K562 (cell line): ENCODE measurements around the gene ALDH1A3. TPM values are rescaled to one million over a fixed set of nuclear protein-coding genes. Genes with fewer than 3 reads are reported as not detected.

Source experiments
- CCNT2 ChIP-seq: IDR thresholded peaks from 2 replicates; pipeline ENCODE4 v1.6.1; 2011; ENCODE audit warnings: borderline replicate concordance, low read depth, mild to moderate bottlenecking, moderate library complexity, mixed read lengths, low read length; ENCODE audit not compliant: insufficient read length; ENCODE audit errors: extremely low read depth
- EGR1 ChIP-seq: fragments of 450-650 bp; conservative IDR thresholded peaks from 2 replicates; pipeline ENCODE4 v1.6.1; 2017; ENCODE audit warnings: mild to moderate bottlenecking
- GTF2E2 ChIP-seq: fragments of 200-800 bp; sonication (Bioruptor generic); IDR thresholded peaks from 2 replicates; pipeline ENCODE4 v1.6.1; 2016; ENCODE audit warnings: missing genetic modification characterization, missing compliant biosample characterization
- HES1 ChIP-seq: fragments of 450-650 bp; IDR thresholded peaks from 2 replicates; pipeline ENCODE4 v1.6.1; 2016; ENCODE audit warnings: low read depth, mild to moderate bottlenecking, moderate library complexity
- KAT2B ChIP-seq: IDR thresholded peaks from one replicate; pipeline ENCODE4 v1.6.1; 2012; ENCODE audit warnings: low read depth, mild to moderate bottlenecking, control low read depth, inconsistent platforms, low read length, moderate library complexity
- KAT7 ChIP-seq: sonication (generic); formaldehyde crosslinking; IDR thresholded peaks from 2 replicates; pipeline ENCODE4 v1.8.0; 2022; ENCODE audit warnings: missing genetic modification reagents, mild to moderate bottlenecking, borderline replicate concordance
- KHSRP ChIP-seq: fragments of 450-650 bp; IDR thresholded peaks from 2 replicates; pipeline ENCODE4 v1.6.1; 2017
- KLF16 ChIP-seq: IDR thresholded peaks from 2 replicates; pipeline ENCODE4 v1.6.1; 2016; ENCODE audit warnings: antibody characterized with exemption
- MCM3 ChIP-seq: fragments of 450-650 bp; IDR thresholded peaks from 2 replicates; pipeline ENCODE4 v1.6.1; 2016
- MCM7 ChIP-seq, 2 experiments: fragments of 450-650 bp; IDR thresholded peaks; 2 replicates each; pipeline ENCODE4 v1.6.1; 2016 to 2018
- MTF1 ChIP-seq: fragments of 250-450 bp; sonication (Bioruptor Pico); IDR thresholded peaks from 2 replicates; pipeline ENCODE4 v1.9.0; 2021; ENCODE audit warnings: moderate library complexity, mild to moderate bottlenecking, inconsistent platforms, borderline replicate concordance
- MYBL2 ChIP-seq, 2 experiments: fragments of 450-650 bp in 1 of 2; sonication (generic) in 1 of 2; formaldehyde crosslinking in 1 of 2; IDR thresholded peaks; 2 replicates each; pipeline versions ENCODE4 v1.6.1 to v1.8.1; 2017 to 2022; ENCODE audit warnings: borderline replicate concordance in 1 of 2, inconsistent platforms in 1 of 2, low read depth in 1 of 2, mild to moderate bottlenecking in 1 of 2, missing genetic modification reagents in 1 of 2, moderate library complexity in 1 of 2
- NCOA2 ChIP-seq, 2 experiments: fragments of 450-650 bp; IDR thresholded peaks; 2 replicates each; pipeline ENCODE4 v1.6.1; 2018; ENCODE audit warnings: mild to moderate bottlenecking in 2 of 2, moderate library complexity in 1 of 2; ENCODE audit not compliant: partially characterized antibody in 2 of 2
- NFIC ChIP-seq: fragments of 450-650 bp; IDR thresholded peaks from 2 replicates; pipeline ENCODE4 v1.6.1; 2017; ENCODE audit warnings: mild to moderate bottlenecking, inconsistent platforms
- NONO ChIP-seq, 2 experiments: fragments of 200-400 bp in 1 of 2; fragments of 450-650 bp in 1 of 2; formaldehyde crosslinking in 1 of 2; IDR thresholded peaks; 2 replicates each; pipeline ENCODE4 v1.6.1; 2017; ENCODE audit warnings: low read depth in 2 of 2, mild to moderate bottlenecking in 2 of 2, moderate library complexity in 2 of 2, low read length in 1 of 2
- PCBP1 ChIP-seq: fragments of 200-400 bp; formaldehyde crosslinking; IDR thresholded peaks from 2 replicates; pipeline ENCODE4 v1.6.1; 2018; ENCODE audit warnings: mild to moderate bottlenecking, low read depth, low read length; ENCODE audit not compliant: poor library complexity, severe bottlenecking
- PML ChIP-seq: IDR thresholded peaks from 2 replicates; pipeline ENCODE4 v1.6.1; 2012; ENCODE audit warnings: low read length, inconsistent platforms
- THAP12 ChIP-seq: fragments of 250-450 bp; sonication (Bioruptor Pico); IDR thresholded peaks from 2 replicates; pipeline ENCODE4 v1.9.0; 2021; ENCODE audit warnings: mild to moderate bottlenecking, inconsistent platforms
- ZBTB26 ChIP-seq: fragments of 450-650 bp; formaldehyde crosslinking; IDR thresholded peaks from 2 replicates; pipeline ENCODE4 v1.4.0; 2022; ENCODE audit warnings: missing genetic modification characterization
- ZC3H4 ChIP-seq: sonication (generic); formaldehyde crosslinking; IDR thresholded peaks from 2 replicates; pipeline ENCODE4 v1.9.0; 2021; ENCODE audit warnings: missing genetic modification reagents, borderline replicate concordance
- ZNF232 ChIP-seq: sonication (generic); formaldehyde crosslinking; IDR thresholded peaks from 2 replicates; pipeline ENCODE4 v1.8.0; 2022; ENCODE audit warnings: mild to moderate bottlenecking, missing genetic modification reagents
- ZNF589 ChIP-seq: fragments of 200-800 bp; sonication (Bioruptor generic); IDR thresholded peaks from 2 replicates; pipeline ENCODE4 v1.6.1; 2016; ENCODE audit warnings: low read depth, missing genetic modification characterization, missing compliant biosample characterization
- ZNF655 ChIP-seq: fragments of 250-450 bp; sonication (Bioruptor Pico); IDR thresholded peaks from 2 replicates; pipeline ENCODE4 v1.5.0; 2021
- polyA plus RNA-seq, 8 experiments: library from polyadenylated mRNA; depleted of rRNA in 4 of 8; stranded (reverse) in 5 of 8; unstranded in 3 of 8; fragments of >200 nt; fragmentation: Nextera tagmentation in 2 of 8; fragmentation: Illumina TruSeq in 1 of 8; extraction: Ambion mirVana in 2 of 8; extraction: Trizol in 1 of 8; gene quantifications; 2 replicates each; pipeline versions ENCODE4 v1.2.1 to v1.2.3, GENCODE V29; 2011 to 2014; ENCODE audit warnings: inconsistent platforms in 1 of 8, missing spikeins in 1 of 8
- total RNA-seq, 7 experiments: library from RNA; depleted of rRNA in 6 of 7; stranded (reverse); fragments of >200 nt in 6 of 7; fragmentation: Illumina TruSeq in 2 of 7; extraction: Trizol in 2 of 7; gene quantifications; 2 replicates each; pipeline versions ENCODE4 v1.2.1 to v1.2.3, GENCODE V29; 2011 to 2021; ENCODE audit warnings: low replicate concordance in 1 of 7

The ALDH1A3 gene
- total and polyA plus RNA-seq, 9 of the 15 experiments (the other 6 are each of a cell fraction or from before 2014, with no cell fraction given) = 0.38 TPM; not detected in 8

- peak; percentile 20; the same call in 1 of the 2 replicates for TF ChIP-seq MYBL2 (IDR thresholded peaks at IDR 0.05; ENCODE audit: low read depth)
- no peak for TF ChIP-seq MYBL2 (CRISPR knock-in tag; IDR thresholded peaks at IDR 0.05; ENCODE audit: borderline replicate concordance)
- no peak for TF ChIP-seq NONO (IDR thresholded peaks at IDR 0.05; ENCODE audit: low read depth in 2 of 2, low read length in 1 of 2)
- no peak for TF ChIP-seq EGR1
- no peak for TF ChIP-seq KAT7 (CRISPR knock-in tag)
- no peak for TF ChIP-seq GTF2E2 (tag)
- no peak for TF ChIP-seq MCM7 (IDR thresholded peaks at IDR 0.05)
- TF ChIP-seq PML = no peak
- no peak for TF ChIP-seq HES1
- no peak for TF ChIP-seq ZBTB26 (CRISPR knock-in tag)
- TF ChIP-seq ZC3H4 (CRISPR knock-in tag) = no peak
- TF ChIP-seq ZNF589 (CRISPR knock-in tag) = peak; percentile 69; the same call in 1 of the 2 replicates
- TF ChIP-seq ZNF655 (CRISPR knock-in tag) = no peak
- no peak for TF ChIP-seq KAT2B
- no peak for TF ChIP-seq ZNF232 (CRISPR knock-in tag)
- no peak for TF ChIP-seq KHSRP
- no peak for TF ChIP-seq NFIC
- TF ChIP-seq MCM3 = no peak
- no peak for TF ChIP-seq PCBP1
- TF ChIP-seq MTF1 (CRISPR knock-in tag) = no peak
- no peak for TF ChIP-seq NCOA2 (IDR thresholded peaks at IDR 0.05; ENCODE audit: partially characterized antibody in 2 of 2)
- no peak for TF ChIP-seq KLF16
- no peak for TF ChIP-seq CCNT2
- no peak for TF ChIP-seq THAP12 (CRISPR knock-in tag)
Measured at GRCh38 chr15:100842756-100843730, 36.6 kb upstream of the ALDH1A3 start (continued).
